OCI-LY7 (cell line): ENCODE data around the gene ZCCHC2. TPM values are rescaled to one million over a fixed set of nuclear protein-coding genes. Genes with fewer than 3 reads are reported as not detected.

Source experiments
- BruUV-seq: library from RNA; stranded (reverse); fragments of 400-500 nt; replicated peaks from 2 replicates; lab custom pipeline; 2021; lab: Mats Ljungman, UMichigan
- CTCF ChIA-PET: fragments of 300-600 bp; sonication (Branson Sonifier 250); formaldehyde crosslinking; loops from one replicate; lab custom pipeline; 2022; ENCODE audit warnings: antibody characterized with exemption; ENCODE audit not compliant: unreplicated experiment; lab: Charles Lee
- POLR2A ChIA-PET: fragments of 300-600 bp; sonication (Branson Sonifier 250); formaldehyde crosslinking; loops from one replicate; lab custom pipeline; 2022; ENCODE audit warnings: antibody characterized with exemption; lab: Charles Lee
- DNase-seq: peaks from one replicate; pipeline ENCODE4 v3.0.0-alpha.2; 2015; ENCODE audit warnings: low spot score
- H2AFZ ChIP-seq: fragments of 200-600 bp; sonication (generic), shearing (Covaris generic); 2 replicates; pipeline ENCODE4 v1.6.1; 2014; ENCODE audit warnings: mild to moderate bottlenecking, antibody characterized with exemption, low read length, moderate library complexity
- H3K27ac ChIP-seq: fragments of 200-600 bp; sonication (generic); 2 replicates; pipeline ENCODE4 v1.5.1; 2014; ENCODE audit warnings: mixed run types, low read depth, mild to moderate bottlenecking, moderate library complexity, low read length, inconsistent platforms; ENCODE audit not compliant: poor library complexity, severe bottlenecking
- H3K36me3 ChIP-seq: fragments of 200-600 bp; sonication (generic); 2 replicates; pipeline ENCODE4 v1.6.1; 2014; ENCODE audit warnings: mild to moderate bottlenecking, antibody characterized with exemption, low read length, moderate library complexity, mixed read lengths; ENCODE audit not compliant: insufficient read depth
- H3K4me1 ChIP-seq: fragments of 200-600 bp; sonication (generic); 2 replicates; pipeline ENCODE4 v1.5.1; 2014; ENCODE audit warnings: mild to moderate bottlenecking, low read length; ENCODE audit not compliant: insufficient read depth, poor library complexity, severe bottlenecking
- H3K4me2 ChIP-seq: fragments of 200-600 bp; sonication (generic); 2 replicates; pipeline ENCODE4 v1.6.1; 2014; ENCODE audit warnings: mild to moderate bottlenecking, low read length
- H3K4me3 ChIP-seq: fragments of 200-600 bp; sonication (generic); 2 replicates; pipeline ENCODE4 v1.5.1; 2014; ENCODE audit warnings: mild to moderate bottlenecking, low read depth, low read length; ENCODE audit not compliant: poor library complexity, severe bottlenecking
- H3K79me2 ChIP-seq: fragments of 200-600 bp; sonication (generic); 2 replicates; pipeline ENCODE4 v1.6.1; 2016; ENCODE audit warnings: low read depth, mild to moderate bottlenecking, low read length, moderate library complexity, mixed read lengths; ENCODE audit not compliant: insufficient read depth
- H3K9me2 ChIP-seq: fragments of 200-600 bp; sonication (generic); 2 replicates; pipeline ENCODE4 v1.6.1; 2016; ENCODE audit warnings: mild to moderate bottlenecking, low read length, mixed read lengths; ENCODE audit not compliant: insufficient read depth
- H3K9me3 ChIP-seq: fragments of 200-600 bp; sonication (generic); 2 replicates; pipeline ENCODE4 v1.6.1; 2014; ENCODE audit warnings: mild to moderate bottlenecking, mixed run types, low read length, mixed read lengths
- H4K20me1 ChIP-seq: fragments of 200-600 bp; sonication (generic); 2 replicates; pipeline ENCODE4 v1.6.1; 2014; ENCODE audit warnings: mild to moderate bottlenecking, antibody characterized with exemption, low read length, moderate library complexity, mixed read lengths; ENCODE audit not compliant: insufficient read depth
- EZH2phosphoT487 ChIP-seq: fragments of 200-600 bp; sonication (generic); IDR thresholded peaks from 2 replicates; pipeline ENCODE4 v1.6.1; 2018; ENCODE audit warnings: low read depth, borderline replicate concordance, mild to moderate bottlenecking, mixed run types, antibody characterized with exemption, low read length, moderate library complexity, mixed read lengths
- intact Hi-C: fragments of 100-400 bp; cut with micrococcal nuclease; formaldehyde crosslinking; loops from one replicate; pipeline ENCODE4 v1.10.0; 2022; ENCODE audit not compliant: unreplicated experiment
- total RNA-seq, 2 experiments: library from RNA; depleted of rRNA in 1 of 2; stranded (reverse); fragments of >200 nt in 1 of 2; shearing (Covaris generic) in 1 of 2; gene quantifications; 2 replicates each; pipeline ENCODE4 v1.2.3, GENCODE V29; 2014 to 2022
- TF ChIP-seq, protein P1 (sequence below): fragments of 200-600 bp; sonication (generic); conservative IDR thresholded peaks from 2 replicates; pipeline ENCODE4 v1.5.1; 2014; ENCODE audit warnings: mild to moderate bottlenecking, antibody characterized with exemption, low read length, moderate library complexity, mixed read lengths

Gene ZCCHC2
- total RNA-seq, 2 experiments from 2014 or later: 16.9 to 17.5 TPM

DNA sequence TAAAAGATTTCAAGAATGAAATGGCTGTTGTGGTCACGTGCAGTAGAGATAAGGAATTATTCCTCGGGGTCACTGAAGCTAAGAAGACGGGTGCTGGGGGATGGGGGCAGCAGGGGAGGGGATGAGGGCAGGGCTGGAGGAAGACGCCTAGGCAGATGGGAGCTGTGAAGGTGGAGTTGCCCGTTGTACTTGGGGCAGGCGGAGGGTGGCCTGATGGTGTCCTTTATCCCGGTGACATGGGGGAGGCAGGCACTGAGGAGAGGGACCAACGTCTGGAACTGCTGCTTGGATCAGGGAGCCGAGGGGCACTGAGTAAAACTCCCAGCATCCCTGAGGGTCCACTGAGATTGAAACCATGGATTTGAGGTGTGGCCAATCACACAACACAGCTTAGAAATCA is 64.9 kb downstream of the ZCCHC2 start:
- Histone ChIP-seq H3K79me2 (no peaks in the 10 kb centered on the region), H3K36me3 (peaks cover 7% of the 10 kb centered on the region; the same call in 1 of the 2 replicates), H3K4me2 (no peak overlapping the region), H3K27ac (no peak overlapping the region), H3K9me3 (no peaks in the 10 kb centered on the region), H3K4me3 (no peak overlapping the region), H4K20me1 (no peaks in the 10 kb centered on the region), H3K9me2 (no peaks in the 10 kb centered on the region), H3K4me1 (peaks cover 3% of the 10 kb centered on the region), H2AFZ (no peak overlapping the region)
- intact Hi-C loops: loop anchor here (2.0 to 10.0 kb wide), 2 partner anchors 127 to 367 kb away; partner anchors contain the start of gene PHLPP1
- no peak for DNase-seq
- CTCF ChIA-PET: interaction anchor here (0.6 kb wide), 1 partner anchor 40 kb away, joined by 3 read pairs; no protein-coding TSS in a partner anchor
- no TSS peak for BruUV-seq
- POLR2A ChIA-PET: no interaction called here
- TF ChIP-seq, protein P1, sequence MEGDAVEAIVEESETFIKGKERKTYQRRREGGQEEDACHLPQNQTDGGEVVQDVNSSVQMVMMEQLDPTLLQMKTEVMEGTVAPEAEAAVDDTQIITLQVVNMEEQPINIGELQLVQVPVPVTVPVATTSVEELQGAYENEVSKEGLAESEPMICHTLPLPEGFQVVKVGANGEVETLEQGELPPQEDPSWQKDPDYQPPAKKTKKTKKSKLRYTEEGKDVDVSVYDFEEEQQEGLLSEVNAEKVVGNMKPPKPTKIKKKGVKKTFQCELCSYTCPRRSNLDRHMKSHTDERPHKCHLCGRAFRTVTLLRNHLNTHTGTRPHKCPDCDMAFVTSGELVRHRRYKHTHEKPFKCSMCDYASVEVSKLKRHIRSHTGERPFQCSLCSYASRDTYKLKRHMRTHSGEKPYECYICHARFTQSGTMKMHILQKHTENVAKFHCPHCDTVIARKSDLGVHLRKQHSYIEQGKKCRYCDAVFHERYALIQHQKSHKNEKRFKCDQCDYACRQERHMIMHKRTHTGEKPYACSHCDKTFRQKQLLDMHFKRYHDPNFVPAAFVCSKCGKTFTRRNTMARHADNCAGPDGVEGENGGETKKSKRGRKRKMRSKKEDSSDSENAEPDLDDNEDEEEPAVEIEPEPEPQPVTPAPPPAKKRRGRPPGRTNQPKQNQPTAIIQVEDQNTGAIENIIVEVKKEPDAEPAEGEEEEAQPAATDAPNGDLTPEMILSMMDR: no peak
- TF ChIP-seq EZH2phosphoT487: no peak

DNA sequence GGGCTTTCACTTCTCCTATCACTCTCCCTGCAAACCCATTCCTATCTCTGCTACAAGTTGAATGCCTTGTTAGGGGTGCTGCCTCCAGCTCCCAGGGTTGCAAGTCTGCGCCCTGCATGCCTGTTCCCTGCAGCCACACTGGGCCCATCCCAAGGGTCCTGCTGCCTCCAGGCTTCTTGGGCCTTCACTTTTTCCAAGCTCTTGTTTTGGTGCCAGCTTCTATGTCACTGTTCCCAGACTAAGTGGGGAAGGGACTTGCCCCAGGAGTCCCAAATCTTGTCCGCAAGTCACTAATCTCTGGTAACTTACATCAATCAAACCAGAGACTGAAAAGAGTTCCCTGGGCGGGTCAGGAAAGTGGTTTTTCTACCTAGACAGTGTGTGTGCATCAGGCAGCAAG is 65.4 kb downstream of the ZCCHC2 start:
- no TSS peak for BruUV-seq
- Histone ChIP-seq H3K4me2 (no peak overlapping the region), H3K36me3 (peaks cover 7% of the 10 kb centered on the region; the same call in 1 of the 2 replicates), H3K4me1 (peaks cover 3% of the 10 kb centered on the region), H3K27ac (no peak overlapping the region), H3K9me2 (no peaks in the 10 kb centered on the region), H3K9me3 (no peaks in the 10 kb centered on the region), H2AFZ (no peak overlapping the region), H4K20me1 (no peaks in the 10 kb centered on the region), H3K4me3 (no peak overlapping the region), H3K79me2 (no peaks in the 10 kb centered on the region)
- POLR2A ChIA-PET: no interaction called here
- no peak for DNase-seq
- intact Hi-C loops: loop anchor here (10.0 kb wide), 1 partner anchor 367 kb away; no protein-coding TSS in a partner anchor
- CTCF ChIA-PET: no interaction called here
- TF ChIP-seq, protein P1: no peak
- no peak for TF ChIP-seq EZH2phosphoT487

DNA sequence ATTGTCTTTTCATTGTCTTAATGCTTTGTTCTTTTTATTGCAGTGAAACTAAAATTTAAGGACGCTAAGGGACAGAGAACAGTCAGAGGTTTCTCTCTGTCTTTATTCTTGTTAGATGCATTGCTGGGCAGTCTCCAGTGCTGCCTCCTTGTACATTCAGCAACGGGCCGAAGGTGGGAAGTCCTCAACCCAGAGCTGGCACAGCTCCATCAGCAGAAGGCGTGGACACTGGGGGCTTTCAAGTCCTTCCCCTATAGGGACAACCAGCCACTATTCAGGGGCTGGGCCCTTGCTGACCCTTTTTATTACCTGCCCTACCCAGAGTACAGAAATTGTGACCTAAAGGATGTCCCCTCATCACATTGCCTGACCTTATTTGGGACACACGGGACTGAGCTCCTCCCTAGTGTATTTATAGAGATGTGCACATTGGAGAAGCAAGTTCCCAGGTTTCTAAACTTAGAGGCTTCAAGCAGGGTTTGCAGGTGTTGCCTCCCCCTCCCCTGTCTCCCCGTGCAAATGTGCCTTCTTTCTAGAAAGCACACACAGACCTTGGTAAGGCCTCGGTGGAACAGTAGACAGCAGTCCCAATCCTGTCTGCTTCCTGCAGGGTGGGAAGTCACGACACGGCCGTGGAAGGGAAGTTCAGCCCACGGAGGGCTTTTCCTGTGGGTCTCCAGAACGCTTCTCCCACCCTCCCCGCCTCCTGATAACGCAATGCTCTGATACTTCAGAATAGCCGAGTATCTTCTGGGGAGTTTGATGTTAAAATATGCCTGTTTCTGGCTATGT is 68.2 kb downstream of the ZCCHC2 start:
- no TSS peak for BruUV-seq
- CTCF ChIA-PET: no interaction called here
- H3K9me3 ChIP-seq: no peaks in the 10 kb centered on the region
- H3K27ac ChIP-seq: no peak overlapping the region
- no peak for DNase-seq
- no peaks in the 10 kb centered on the region for H3K9me2 ChIP-seq
- TF ChIP-seq, protein P1: no peak
- no peak for TF ChIP-seq EZH2phosphoT487
- H3K79me2 ChIP-seq: no peaks in the 10 kb centered on the region
- no peak overlapping the region for H3K4me3 ChIP-seq
- H3K36me3 ChIP-seq: no peaks in the 10 kb centered on the region
- no peaks in the 10 kb centered on the region for H4K20me1 ChIP-seq
- H2AFZ ChIP-seq: no peak overlapping the region
- no peaks in the 10 kb centered on the region for H3K4me1 ChIP-seq
- intact Hi-C loops: no loop called here
- no peak overlapping the region for H3K4me2 ChIP-seq
- POLR2A ChIA-PET: interaction anchor here (0.6 kb wide), 1 partner anchor 55 kb away, joined by 3 read pairs; no protein-coding TSS in a partner anchor
